ENCODE results near the gene IGSF21. TPM values are rescaled to one million over a fixed set of nuclear protein-coding genes. Genes with fewer than 3 reads are reported as not detected.

Gene IGSF21
- total RNA-seq, 3 donors from 2014 or later (not counting 1 experiment from before 2014, with no cell fraction given): not detected

GRCh38 chr1:18093646-18094045 is 14.0 kb upstream of the IGSF21 start:
- Mint-ChIP-seq H3K36me3 (no peaks in the 10 kb centered on the region), H3K27ac (no peak overlapping the region), H3K9me3 (no peaks in the 10 kb centered on the region), H3K27me3 (ENCODE audit: low read depth in 2 of 2) (peaks cover 28 to 41% of the 10 kb centered on the region in 2 donors), H3K4me3 (no peak overlapping the region), H3K4me1 (no peaks in the 10 kb centered on the region)
- H3K27ac ChIP-seq (ENCODE audit: low read length): no peak overlapping the region
- H3K9me3 ChIP-seq (ENCODE audit: control insufficient read depth, insufficient read depth, low read length): no peaks in the 10 kb centered on the region
- H3K36me3 ChIP-seq (ENCODE audit: control insufficient read depth, insufficient read depth, low read length): no peaks in the 10 kb centered on the region
- no peaks in the 10 kb centered on the region for H3K27me3 ChIP-seq (ENCODE audit: control insufficient read depth, insufficient read depth, low read length)
- ATAC-seq: no peak
- no peak overlapping the region for H3K4me3 ChIP-seq (ENCODE audit: low read length)
- TF ChIP-seq CTCF (IDR thresholded peaks at IDR 0.05): no peak
- no peak for DNase-seq
- H3K4me1 ChIP-seq (ENCODE audit: control insufficient read depth, insufficient read depth, low read length): no peaks in the 10 kb centered on the region
- intact Hi-C loops (cut with micrococcal nuclease): no loop called here
- 81% methylated on average over 2 of the region's 2 CpGs for WGBS (ENCODE audit: insufficient coverage)

GRCh38 chr1:18094096-18094495 is 13.5 kb upstream of the IGSF21 start:
- H3K4me3 Mint-ChIP-seq: no peak overlapping the region
- DNase-seq (no peak), ATAC-seq (no peak)
- Histone ChIP-seq H3K27me3 (ENCODE audit: control insufficient read depth, insufficient read depth, low read length) (no peaks in the 10 kb centered on the region), H3K36me3 (ENCODE audit: control insufficient read depth, insufficient read depth, low read length) (no peaks in the 10 kb centered on the region), H3K4me3 (ENCODE audit: low read length) (no peak overlapping the region), H3K9me3 (ENCODE audit: control insufficient read depth, insufficient read depth, low read length) (no peaks in the 10 kb centered on the region), H3K27ac (ENCODE audit: low read length) (no peak overlapping the region), H3K4me1 (ENCODE audit: control insufficient read depth, insufficient read depth, low read length) (no peaks in the 10 kb centered on the region)
- intact Hi-C loops (cut with micrococcal nuclease): no loop called here
- no peaks in the 10 kb centered on the region for H3K9me3 Mint-ChIP-seq
- H3K36me3 Mint-ChIP-seq: no peaks in the 10 kb centered on the region
- H3K27ac Mint-ChIP-seq: no peak overlapping the region
- H3K27me3 Mint-ChIP-seq (ENCODE audit: low read depth in 2 of 2): peaks cover 25 to 38% of the 10 kb centered on the region in 2 donors
- TF ChIP-seq CTCF (IDR thresholded peaks at IDR 0.05): no peak
- WGBS (ENCODE audit: insufficient coverage): 83% methylated on average over 1 of the region's 1 CpG
- H3K4me1 Mint-ChIP-seq: no peaks in the 10 kb centered on the region

GRCh38 chr1:18097206-18097605 is 10.4 kb upstream of the IGSF21 start:
- no peaks in the 10 kb centered on the region for H3K9me3 Mint-ChIP-seq
- no peaks in the 10 kb centered on the region for H3K4me1 Mint-ChIP-seq
- intact Hi-C loops (cut with micrococcal nuclease): no loop called here
- DNase-seq (no peak), ATAC-seq (no peak)
- no peaks in the 10 kb centered on the region for H3K9me3 ChIP-seq (ENCODE audit: control insufficient read depth, insufficient read depth, low read length)
- H3K27ac Mint-ChIP-seq: no peak overlapping the region
- no peak overlapping the region for H3K27ac ChIP-seq (ENCODE audit: low read length)
- no peaks in the 10 kb centered on the region for H3K36me3 ChIP-seq (ENCODE audit: control insufficient read depth, insufficient read depth, low read length)
- H3K4me3 Mint-ChIP-seq: no peak overlapping the region
- TF ChIP-seq CTCF (IDR thresholded peaks at IDR 0.05): no peak
- no peak overlapping the region for H3K4me3 ChIP-seq (ENCODE audit: low read length)
- no peaks in the 10 kb centered on the region for H3K4me1 ChIP-seq (ENCODE audit: control insufficient read depth, insufficient read depth, low read length)
- H3K36me3 Mint-ChIP-seq: no peaks in the 10 kb centered on the region
- peaks cover 24 to 26% of the 10 kb centered on the region in 2 donors for H3K27me3 Mint-ChIP-seq (ENCODE audit: low read depth in 2 of 2)
- H3K27me3 ChIP-seq (ENCODE audit: control insufficient read depth, insufficient read depth, low read length): no peaks in the 10 kb centered on the region

GRCh38 chr1:18099026-18099425 is 8.6 kb upstream of the IGSF21 start:
- no peaks in the 10 kb centered on the region for H3K9me3 Mint-ChIP-seq
- WGBS (ENCODE audit: insufficient coverage): 58% methylated on average over 2 of the region's 2 CpGs
- no peaks in the 10 kb centered on the region for H3K36me3 Mint-ChIP-seq
- TF ChIP-seq CTCF (IDR thresholded peaks at IDR 0.05): no peak
- ATAC-seq: no peak
- Histone ChIP-seq H3K27ac (ENCODE audit: low read length) (no peak overlapping the region), H3K9me3 (ENCODE audit: control insufficient read depth, insufficient read depth, low read length) (no peaks in the 10 kb centered on the region), H3K4me3 (ENCODE audit: low read length) (no peak overlapping the region), H3K27me3 (ENCODE audit: control insufficient read depth, insufficient read depth, low read length) (no peaks in the 10 kb centered on the region), H3K4me1 (ENCODE audit: control insufficient read depth, insufficient read depth, low read length) (no peaks in the 10 kb centered on the region), H3K36me3 (ENCODE audit: control insufficient read depth, insufficient read depth, low read length) (no peaks in the 10 kb centered on the region)
- no peaks in the 10 kb centered on the region for H3K4me1 Mint-ChIP-seq
- intact Hi-C loops (cut with micrococcal nuclease): no loop called here
- no peak for DNase-seq
- H3K27me3 Mint-ChIP-seq (ENCODE audit: low read depth in 2 of 2): peaks cover 8 to 21% of the 10 kb centered on the region in 2 donors
- H3K4me3 Mint-ChIP-seq: no peak overlapping the region
- no peak overlapping the region for H3K27ac Mint-ChIP-seq
